Measurements from ENCODE around the gene FYB1. TPM values are rescaled to one million over a fixed set of nuclear protein-coding genes. Genes with fewer than 3 reads are reported as not detected.

The FYB1 gene
- total RNA-seq, 2 experiments from 2014 or later: 0.16 TPM; not detected in 1

GRCh38 chr5:39195198-39195826 is 24.1 kb downstream of the FYB1 start:
- H3K4me2 ChIP-seq (ENCODE audit: low read length): no peak overlapping the region
- no peak for DNase-seq (ENCODE audit: low spot score)
- H3K79me2 ChIP-seq (ENCODE audit: insufficient read depth, low read depth, low read length): no peaks in the 10 kb centered on the region
- no peak for TF ChIP-seq CTCF (conservative IDR thresholded peaks at IDR 0.05; ENCODE audit: low read length)
- TF ChIP-seq EZH2phosphoT487 (IDR thresholded peaks at IDR 0.05; ENCODE audit: borderline replicate concordance, low read depth, low read length): no peak
- H2AFZ ChIP-seq (ENCODE audit: low read length): no peak overlapping the region
- POLR2A ChIA-PET: interaction anchor here (0.7 to 1.0 kb wide), 3 partner anchors 8 to 307 kb away, joined by 3 to 6 read pairs (median 3); no protein-coding TSS in a partner anchor
- H3K36me3 ChIP-seq (ENCODE audit: insufficient read depth, low read length): no peaks in the 10 kb centered on the region
- H3K4me1 ChIP-seq (ENCODE audit: insufficient read depth, low read length, poor library complexity, severe bottlenecking): no peaks in the 10 kb centered on the region
- intact Hi-C loops (cut with micrococcal nuclease; ENCODE audit: unreplicated experiment): no loop called here
- H3K9me3 ChIP-seq (ENCODE audit: low read length): no peaks in the 10 kb centered on the region
- H3K4me3 ChIP-seq (ENCODE audit: low read depth, low read length, poor library complexity, severe bottlenecking): no peak overlapping the region
- H3K9me2 ChIP-seq (ENCODE audit: insufficient read depth, low read length): no peaks in the 10 kb centered on the region
- H3K27ac ChIP-seq (ENCODE audit: low read depth, low read length, poor library complexity, severe bottlenecking): no peak overlapping the region
- no peaks in the 10 kb centered on the region for H4K20me1 ChIP-seq (ENCODE audit: insufficient read depth, low read length)
- CTCF ChIA-PET (ENCODE audit: unreplicated experiment): no interaction called here
- BruUV-seq (replicated peaks): no TSS peak

DNA sequence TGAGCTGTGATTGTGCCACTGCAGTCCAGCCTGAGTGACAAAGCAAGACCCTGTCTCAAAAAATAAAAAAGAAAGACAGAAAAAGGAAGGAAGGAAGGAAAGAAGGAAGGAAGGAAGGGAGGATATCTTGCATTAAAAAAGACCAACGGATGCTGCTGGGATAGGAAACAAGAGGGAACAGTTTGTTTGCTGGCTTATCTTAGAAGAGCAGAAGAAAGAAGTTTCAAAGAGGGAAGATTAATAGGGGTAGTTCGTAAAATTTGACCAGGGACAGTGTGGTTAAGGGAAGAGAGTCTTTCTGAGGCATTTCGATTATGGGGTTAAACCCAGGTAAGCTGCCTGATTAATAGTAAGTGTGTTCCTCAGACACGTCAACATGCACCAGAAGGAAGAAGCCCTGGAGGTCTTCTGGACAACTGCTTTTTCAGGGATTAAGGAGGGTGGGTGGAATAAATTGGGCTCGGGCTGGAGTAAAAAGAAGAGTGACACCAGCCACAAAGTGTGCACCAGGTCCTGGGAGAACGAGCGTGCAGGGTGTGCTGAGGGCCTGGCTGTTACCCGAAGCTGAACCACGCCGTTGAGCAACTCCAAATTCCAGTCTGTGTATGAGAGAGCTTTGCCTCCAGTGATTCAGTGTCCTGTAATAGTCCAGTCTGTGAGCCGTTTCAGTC is 24.8 kb downstream of the FYB1 start:
- no TSS peak for BruUV-seq (replicated peaks)
- Histone ChIP-seq H3K9me2 (ENCODE audit: insufficient read depth, low read length) (no peaks in the 10 kb centered on the region), H4K20me1 (ENCODE audit: insufficient read depth, low read length) (no peaks in the 10 kb centered on the region), H3K27ac (ENCODE audit: low read depth, low read length, poor library complexity, severe bottlenecking) (no peak overlapping the region), H3K4me1 (ENCODE audit: insufficient read depth, low read length, poor library complexity, severe bottlenecking) (no peaks in the 10 kb centered on the region), H3K36me3 (ENCODE audit: insufficient read depth, low read length) (no peaks in the 10 kb centered on the region), H3K4me2 (ENCODE audit: low read length) (no peak overlapping the region), H3K9me3 (ENCODE audit: low read length) (no peaks in the 10 kb centered on the region), H3K79me2 (ENCODE audit: insufficient read depth, low read depth, low read length) (no peaks in the 10 kb centered on the region), H2AFZ (ENCODE audit: low read length) (no peak overlapping the region), H3K4me3 (ENCODE audit: low read depth, low read length, poor library complexity, severe bottlenecking) (no peak overlapping the region)
- ChIA-PET CTCF (ENCODE audit: unreplicated experiment) (no interaction called here), POLR2A (no interaction called here)
- DNase-seq (ENCODE audit: low spot score): no peak
- intact Hi-C loops (cut with micrococcal nuclease; ENCODE audit: unreplicated experiment): no loop called here
- no peak for TF ChIP-seq EZH2phosphoT487 (IDR thresholded peaks at IDR 0.05; ENCODE audit: borderline replicate concordance, low read depth, low read length)
- TF ChIP-seq CTCF (conservative IDR thresholded peaks at IDR 0.05; ENCODE audit: low read length): no peak
